D721Med (cell line): ENCODE data around the gene CEP63.

Experiments used
- DNase-seq: peaks from one replicate; pipeline ENCODE4 v3.0.0; 2011; ENCODE audit warnings: low spot score; ENCODE audit not compliant: insufficient read length
- FAIRE-seq: peaks from 2 replicates; lab custom pipeline; 2011; peaks lifted over from hg19 to GRCh38; lab: Jason Lieb, UNC
- CTCF ChIP-seq: IDR thresholded peaks from 2 replicates; pipeline ENCODE4 v1.5.1; 2012; ENCODE audit warnings: mild to moderate bottlenecking, control low read depth; ENCODE audit not compliant: insufficient read depth; ENCODE audit errors: missing control alignments

The CEP63 gene

GRCh38 chr3:134487406-134487805, 1.5 kb downstream of the CEP63 start:
- FAIRE-seq: no peak
- TF ChIP-seq CTCF: no peak
- no peak for DNase-seq

GRCh38 chr3:134494495-134494894, 8.6 kb downstream of the CEP63 start:
- DNase-seq (no peak), FAIRE-seq (no peak)
- TF ChIP-seq CTCF: no peak

GRCh38 chr3:134495980-134496379, 10.1 kb downstream of the CEP63 start:
- FAIRE-seq (no peak), DNase-seq (no peak)
- TF ChIP-seq CTCF: no peak

GRCh38 chr3:134496471-134497071, 10.7 kb downstream of the CEP63 start:
- no peak for TF ChIP-seq CTCF
- no peak for FAIRE-seq
- no peak for DNase-seq

- TF ChIP-seq CTCF: no peak
- DNase-seq: no peak
- no peak for FAIRE-seq
Measured at GRCh38 chr3:134503266-134503665, 17.4 kb downstream of the CEP63 start.

GRCh38 chr3:134504132-134504531, 18.3 kb downstream of the CEP63 start:
- DNase-seq (no peak), FAIRE-seq (no peak)
- TF ChIP-seq CTCF: no peak

GRCh38 chr3:134505485-134505884, 19.6 kb downstream of the CEP63 start:
- no peak for TF ChIP-seq CTCF
- DNase-seq: no peak
- FAIRE-seq: no peak
